GM23248 (cell line): ENCODE results near the gene DESI1.

Experiments
- EZH2 ChIP-seq: fragments of 200-600 bp; sonication (generic); IDR thresholded peaks from 2 replicates; pipeline ENCODE4 v1.6.1; 2018; ENCODE audit warnings: antibody characterized with exemption, mild to moderate bottlenecking; ENCODE audit not compliant: insufficient read depth, poor library complexity, severe bottlenecking
- EZH2phosphoT487 ChIP-seq: fragments of 200-600 bp; sonication (generic); IDR thresholded peaks from 2 replicates; pipeline ENCODE4 v1.6.1; 2018; ENCODE audit warnings: antibody characterized with exemption, moderate library complexity, mild to moderate bottlenecking, low read depth; ENCODE audit not compliant: insufficient read depth

DNA sequence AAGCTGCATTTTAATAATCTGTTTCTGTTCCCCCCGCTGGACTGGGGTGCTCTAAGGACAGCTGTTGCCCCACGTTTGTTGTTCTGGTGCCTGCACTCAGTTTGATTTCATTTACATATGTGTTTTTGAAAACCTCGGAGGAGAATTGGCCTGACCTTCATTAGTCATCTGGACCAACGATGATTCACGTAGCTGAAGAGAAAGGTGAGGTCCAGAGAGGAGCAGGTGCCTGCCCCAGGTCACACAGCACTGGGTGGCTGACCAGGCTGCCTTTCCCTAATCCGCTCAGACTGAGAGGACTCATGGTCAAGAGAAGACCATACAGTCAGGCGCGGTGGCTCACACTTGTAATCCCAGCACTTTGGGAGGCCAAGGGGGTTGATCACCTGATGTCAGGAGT is 56.3 kb downstream of the DESI1 start:
- no peak for TF ChIP-seq EZH2
- no peak for TF ChIP-seq EZH2phosphoT487
